Neural crest cell (in vitro differentiated cells): Measurements from ENCODE around the gene RORB. TPM values are rescaled to one million over a fixed set of nuclear protein-coding genes. Genes with fewer than 3 reads are reported as not detected.

ENCODE experiments used
- DNase-seq: peaks from one replicate; pipeline ENCODE4 v3.0.0; 2021; ENCODE audit warnings: low read depth, mixed read lengths, low spot score
- H3K27ac Mint-ChIP-seq: one replicate; pipeline ENCODE4 v1.8.0; 2021; ENCODE audit warnings: mild to moderate bottlenecking, mixed read lengths; ENCODE audit not compliant: unreplicated experiment
- H3K27me3 Mint-ChIP-seq: 2 replicates; pipeline ENCODE4 v1.8.0; 2021; ENCODE audit warnings: low read depth, mild to moderate bottlenecking, mixed read lengths
- H3K36me3 Mint-ChIP-seq: 2 replicates; pipeline ENCODE4 v1.8.0; 2021; ENCODE audit warnings: low read depth, mild to moderate bottlenecking, mixed read lengths
- H3K4me1 Mint-ChIP-seq: 2 replicates; pipeline ENCODE4 v1.8.0; 2021; ENCODE audit warnings: mixed read lengths
- H3K4me3 Mint-ChIP-seq: one replicate; pipeline ENCODE4 v1.8.0; 2021; ENCODE audit warnings: mild to moderate bottlenecking, mixed read lengths
- H3K9me3 Mint-ChIP-seq: 2 replicates; pipeline ENCODE4 v1.8.0; 2021; ENCODE audit warnings: mixed read lengths
- total RNA-seq: library from RNA; stranded (reverse); gene quantifications from 2 replicates; pipeline ENCODE4 v1.2.1, GENCODE V29; 2021
- TF ChIP-seq, protein P1 (sequence below): fragments of 200-600 bp; sonication (generic); conservative IDR thresholded peaks from 2 replicates; pipeline ENCODE4 v1.5.0; 2021; ENCODE audit warnings: antibody characterized with exemption, mild to moderate bottlenecking

Gene RORB
- total RNA-seq, 1 donor from 2014 or later, result 0.35 TPM

- Mint-ChIP-seq H3K4me1 (peaks cover 8% of the 10 kb centered on the region), H3K9me3 (peaks cover 6% of the 10 kb centered on the region), H3K27ac (no peak overlapping the region), H3K36me3 (no peaks in the 10 kb centered on the region), H3K4me3 (no peak overlapping the region), H3K27me3 (no peaks in the 10 kb centered on the region)
- TF ChIP-seq, protein P1, sequence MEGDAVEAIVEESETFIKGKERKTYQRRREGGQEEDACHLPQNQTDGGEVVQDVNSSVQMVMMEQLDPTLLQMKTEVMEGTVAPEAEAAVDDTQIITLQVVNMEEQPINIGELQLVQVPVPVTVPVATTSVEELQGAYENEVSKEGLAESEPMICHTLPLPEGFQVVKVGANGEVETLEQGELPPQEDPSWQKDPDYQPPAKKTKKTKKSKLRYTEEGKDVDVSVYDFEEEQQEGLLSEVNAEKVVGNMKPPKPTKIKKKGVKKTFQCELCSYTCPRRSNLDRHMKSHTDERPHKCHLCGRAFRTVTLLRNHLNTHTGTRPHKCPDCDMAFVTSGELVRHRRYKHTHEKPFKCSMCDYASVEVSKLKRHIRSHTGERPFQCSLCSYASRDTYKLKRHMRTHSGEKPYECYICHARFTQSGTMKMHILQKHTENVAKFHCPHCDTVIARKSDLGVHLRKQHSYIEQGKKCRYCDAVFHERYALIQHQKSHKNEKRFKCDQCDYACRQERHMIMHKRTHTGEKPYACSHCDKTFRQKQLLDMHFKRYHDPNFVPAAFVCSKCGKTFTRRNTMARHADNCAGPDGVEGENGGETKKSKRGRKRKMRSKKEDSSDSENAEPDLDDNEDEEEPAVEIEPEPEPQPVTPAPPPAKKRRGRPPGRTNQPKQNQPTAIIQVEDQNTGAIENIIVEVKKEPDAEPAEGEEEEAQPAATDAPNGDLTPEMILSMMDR, result no peak
- no peak for DNase-seq
Measured at GRCh38 chr9:74478606-74479005, 18.5 kb upstream of the RORB start.

DNA sequence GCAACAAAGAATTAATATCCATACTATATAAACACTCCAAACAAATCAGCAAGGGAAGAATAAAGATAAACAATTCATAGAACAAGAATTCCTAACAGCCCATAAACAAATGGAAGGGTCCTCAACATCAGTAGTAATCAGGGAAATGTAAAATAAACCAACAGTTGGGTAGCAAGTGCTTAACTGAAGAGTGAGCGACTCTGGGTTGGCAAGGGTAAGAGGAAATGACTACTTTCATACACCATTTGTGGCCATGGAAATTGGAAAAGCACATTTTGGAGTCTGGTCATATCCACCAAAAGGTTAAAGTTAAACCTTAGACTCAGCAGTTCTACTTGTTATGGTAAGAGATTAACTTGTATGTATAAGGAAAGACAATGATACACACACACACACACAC, 17.4 kb upstream of the RORB start:
- peaks cover 6% of the 10 kb centered on the region for H3K9me3 Mint-ChIP-seq
- H3K4me1 Mint-ChIP-seq, result peaks cover 8% of the 10 kb centered on the region
- H3K27me3 Mint-ChIP-seq, result no peaks in the 10 kb centered on the region
- no peak overlapping the region for H3K27ac Mint-ChIP-seq
- no peak for DNase-seq
- H3K4me3 Mint-ChIP-seq, result no peak overlapping the region
- no peaks in the 10 kb centered on the region for H3K36me3 Mint-ChIP-seq
- TF ChIP-seq, protein P1, result no peak

- peaks cover 9% of the 10 kb centered on the region for H3K27me3 Mint-ChIP-seq
- TF ChIP-seq, protein P1, result no peak
- H3K4me3 Mint-ChIP-seq, result no peak overlapping the region
- no peaks in the 10 kb centered on the region for H3K9me3 Mint-ChIP-seq
- H3K36me3 Mint-ChIP-seq, result no peaks in the 10 kb centered on the region
- H3K4me1 Mint-ChIP-seq, result no peaks in the 10 kb centered on the region
- no peak overlapping the region for H3K27ac Mint-ChIP-seq
- no peak for DNase-seq
Measured at GRCh38 chr9:74487395-74487794, 9.7 kb upstream of the RORB start.

DNA sequence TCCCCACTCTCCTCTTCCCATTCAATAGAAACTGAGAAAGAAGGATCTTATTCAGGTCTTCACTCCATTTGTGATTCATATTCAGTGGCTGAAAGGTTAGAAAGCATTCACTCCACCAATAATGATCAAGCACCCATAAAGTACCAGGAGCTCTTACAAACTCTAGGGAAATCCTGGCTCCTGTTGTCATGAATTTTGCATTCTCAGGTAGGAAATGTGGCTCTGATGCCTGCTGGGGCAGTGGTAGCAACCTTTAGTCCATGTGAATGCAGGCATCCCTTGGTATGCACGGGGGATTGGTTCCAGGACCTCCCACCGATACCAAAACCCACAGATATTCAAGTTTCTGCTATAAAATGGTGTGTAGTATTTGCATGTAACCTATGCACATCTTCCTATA, 3.6 kb upstream of the RORB start:
- H3K9me3 Mint-ChIP-seq, result no peaks in the 10 kb centered on the region
- no peak overlapping the region for H3K27ac Mint-ChIP-seq
- TF ChIP-seq, protein P1, result no peak
- peaks cover 16% of the 10 kb centered on the region for H3K4me1 Mint-ChIP-seq
- DNase-seq, result no peak
- H3K36me3 Mint-ChIP-seq, result no peaks in the 10 kb centered on the region
- peaks cover 58% of the 10 kb centered on the region for H3K27me3 Mint-ChIP-seq
- no peak overlapping the region for H3K4me3 Mint-ChIP-seq

DNA sequence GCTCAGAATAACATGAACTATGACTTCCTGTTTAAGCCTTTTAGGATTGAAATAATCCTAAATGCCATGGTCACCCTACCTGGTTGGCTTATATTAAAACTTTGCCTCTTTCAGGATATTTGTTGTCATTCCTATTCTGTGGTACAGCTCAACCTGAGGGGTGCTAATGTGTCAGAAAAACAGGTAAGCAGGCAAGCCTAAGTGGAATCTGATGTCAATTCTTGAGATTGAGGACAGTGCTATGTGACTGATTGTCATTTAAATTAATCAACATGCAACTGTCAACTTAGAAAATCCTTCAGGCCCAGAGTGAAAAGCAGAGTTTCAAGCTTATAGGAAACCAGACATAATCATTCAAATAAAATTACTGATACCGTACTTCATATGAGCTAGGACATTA, 2.6 kb upstream of the RORB start:
- Mint-ChIP-seq H3K27ac (no peak overlapping the region), H3K9me3 (no peaks in the 10 kb centered on the region), H3K4me3 (no peak overlapping the region), H3K4me1 (peaks cover 23% of the 10 kb centered on the region), H3K36me3 (no peaks in the 10 kb centered on the region), H3K27me3 (peaks cover 68% of the 10 kb centered on the region)
- TF ChIP-seq, protein P1, result no peak
- no peak for DNase-seq

- no peak for DNase-seq
- H3K27me3 Mint-ChIP-seq, result peaks cover 83% of the 10 kb centered on the region
- peak overlapping the region; percentile 86 for H3K4me3 Mint-ChIP-seq
- no peak overlapping the region for H3K27ac Mint-ChIP-seq
- H3K36me3 Mint-ChIP-seq, result no peaks in the 10 kb centered on the region
- H3K9me3 Mint-ChIP-seq, result no peaks in the 10 kb centered on the region
- H3K4me1 Mint-ChIP-seq, result peaks cover 40% of the 10 kb centered on the region
- TF ChIP-seq, protein P1, result peak; percentile 23
Measured at GRCh38 chr9:74496406-74496805, 729 bp upstream of the RORB start.
